ENCODE results near the gene LETM1.

LETM1 gene

GRCh38 chr4:1826531-1827350 is 29.2 kb downstream of the LETM1 start:
- no peak for DNase-seq (ENCODE audit: low read depth in 2 of 2)

GRCh38 chr4:1825326-1825725 is 30.6 kb downstream of the LETM1 start:
- DNase-seq (ENCODE audit: low read depth in 2 of 2), result no peak

- DNase-seq (ENCODE audit: low read depth in 2 of 2), result no peak
Observed at GRCh38 chr4:1824746-1825145, 31.2 kb downstream of the LETM1 start.

- DNase-seq (ENCODE audit: low read depth in 2 of 2), result no peak
Observed at GRCh38 chr4:1823545-1823932, 32.4 kb downstream of the LETM1 start.

GRCh38 chr4:1822568-1823544 is 33.1 kb downstream of the LETM1 start:
- no peak for DNase-seq (ENCODE audit: low read depth in 2 of 2)

GRCh38 chr4:1821679-1822567 is 34.0 kb downstream of the LETM1 start:
- DNase-seq (ENCODE audit: low read depth in 2 of 2), result no peak

- no peak for DNase-seq (ENCODE audit: low read depth in 2 of 2)
Observed at GRCh38 chr4:1819816-1820215, 36.1 kb downstream of the LETM1 start.

- no peak for DNase-seq (ENCODE audit: low read depth in 2 of 2)
Observed at GRCh38 chr4:1819284-1819683, 36.7 kb downstream of the LETM1 start.

- DNase-seq (ENCODE audit: low read depth in 2 of 2), result no peak
Observed at GRCh38 chr4:1815997-1816860, 39.7 kb downstream of the LETM1 start.

GRCh38 chr4:1815096-1815996 is 40.6 kb downstream of the LETM1 start:
- DNase-seq (ENCODE audit: low read depth in 2 of 2), result no peak

- no peak for DNase-seq (ENCODE audit: low read depth in 2 of 2)
Observed at GRCh38 chr4:1814453-1814852, 41.5 kb downstream of the LETM1 start.

- no peak for DNase-seq (ENCODE audit: low read depth in 2 of 2)
Observed at GRCh38 chr4:1813915-1814314, 42.0 kb downstream of the LETM1 start.

GRCh38 chr4:1813231-1813630 is 42.7 kb downstream of the LETM1 start:
- no peak for DNase-seq (ENCODE audit: low read depth in 2 of 2)

- no peak for DNase-seq (ENCODE audit: low read depth in 2 of 2)
Observed at GRCh38 chr4:1812720-1813119, 43.2 kb downstream of the LETM1 start.

- no peak for DNase-seq (ENCODE audit: low read depth in 2 of 2)
Observed at GRCh38 chr4:1810765-1811164, 45.2 kb downstream of the LETM1 start.

- DNase-seq (ENCODE audit: low read depth in 2 of 2), result peak; percentile 52 to 68
Observed at GRCh38 chr4:1809754-1810502, 46.0 kb downstream of the LETM1 start.

GRCh38 chr4:1808851-1809753 is 46.9 kb downstream of the LETM1 start:
- no peak for DNase-seq (ENCODE audit: low read depth in 2 of 2)

- DNase-seq (ENCODE audit: low read depth in 2 of 2), result no peak
Observed at GRCh38 chr4:1808396-1808795, 47.6 kb downstream of the LETM1 start.

All from stimulated activated CD4-positive, alpha-beta T cell treated with anti-CD3 and anti-CD28 coated beads, Interleukin-4, amount 100 ng/mL, for 48 hours (primary cell).